ENCODE results near the gene SLC6A19. TPM values are rescaled to one million over a fixed set of nuclear protein-coding genes. Genes with fewer than 3 reads are reported as not detected.

SLC6A19 gene
- total and polyA plus RNA-seq, 4 donors = 0.06 TPM; not detected in 3

GRCh38 chr5:1159774-1160406 lies 41.5 kb upstream of the SLC6A19 start:
- Histone ChIP-seq H3K4me1 (ENCODE audit: control insufficient read depth in 5 of 5, insufficient read depth in 5 of 5, low read length in 5 of 5) (peaks cover 0 to 7% (median 0%) of the 10 kb centered on the region in 5 donors), H3K27me3 (ENCODE audit: control insufficient read depth in 3 of 3, insufficient read depth in 3 of 3, low read length in 2 of 3) (peaks cover 0 to 13% (median 11%) of the 10 kb centered on the region in 3 donors), H3K27ac (ENCODE audit: low read depth in 1 of 2, low read length in 1 of 2) (no peak overlapping the region), H3K36me3 (ENCODE audit: control insufficient read depth in 4 of 4, insufficient read depth in 4 of 4, low read length in 4 of 4) (no peaks in the 10 kb centered on the region), H3K9ac (ENCODE audit: insufficient read depth in 1 of 2, low read length in 2 of 2) (no peak overlapping the region), H3K9me3 (ENCODE audit: control insufficient read depth in 4 of 4, insufficient read depth in 3 of 4, low read length in 3 of 4) (peaks cover 0 to 4% (median 1%) of the 10 kb centered on the region in 4 donors), H3K4me3 (no peak overlapping the region)
- ATAC-seq (ENCODE audit: insufficient read depth, low FRiP score) = no peak
- 76 to 77% methylated on average over 4 of the region's 4 CpGs for WGBS, 2 donors
- TF ChIP-seq, protein P1, sequence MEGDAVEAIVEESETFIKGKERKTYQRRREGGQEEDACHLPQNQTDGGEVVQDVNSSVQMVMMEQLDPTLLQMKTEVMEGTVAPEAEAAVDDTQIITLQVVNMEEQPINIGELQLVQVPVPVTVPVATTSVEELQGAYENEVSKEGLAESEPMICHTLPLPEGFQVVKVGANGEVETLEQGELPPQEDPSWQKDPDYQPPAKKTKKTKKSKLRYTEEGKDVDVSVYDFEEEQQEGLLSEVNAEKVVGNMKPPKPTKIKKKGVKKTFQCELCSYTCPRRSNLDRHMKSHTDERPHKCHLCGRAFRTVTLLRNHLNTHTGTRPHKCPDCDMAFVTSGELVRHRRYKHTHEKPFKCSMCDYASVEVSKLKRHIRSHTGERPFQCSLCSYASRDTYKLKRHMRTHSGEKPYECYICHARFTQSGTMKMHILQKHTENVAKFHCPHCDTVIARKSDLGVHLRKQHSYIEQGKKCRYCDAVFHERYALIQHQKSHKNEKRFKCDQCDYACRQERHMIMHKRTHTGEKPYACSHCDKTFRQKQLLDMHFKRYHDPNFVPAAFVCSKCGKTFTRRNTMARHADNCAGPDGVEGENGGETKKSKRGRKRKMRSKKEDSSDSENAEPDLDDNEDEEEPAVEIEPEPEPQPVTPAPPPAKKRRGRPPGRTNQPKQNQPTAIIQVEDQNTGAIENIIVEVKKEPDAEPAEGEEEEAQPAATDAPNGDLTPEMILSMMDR (IDR thresholded peaks at IDR 0.05; ENCODE audit: control extremely low read depth, extremely low read depth) = no peak
- no peak for DNase-seq

DNA sequence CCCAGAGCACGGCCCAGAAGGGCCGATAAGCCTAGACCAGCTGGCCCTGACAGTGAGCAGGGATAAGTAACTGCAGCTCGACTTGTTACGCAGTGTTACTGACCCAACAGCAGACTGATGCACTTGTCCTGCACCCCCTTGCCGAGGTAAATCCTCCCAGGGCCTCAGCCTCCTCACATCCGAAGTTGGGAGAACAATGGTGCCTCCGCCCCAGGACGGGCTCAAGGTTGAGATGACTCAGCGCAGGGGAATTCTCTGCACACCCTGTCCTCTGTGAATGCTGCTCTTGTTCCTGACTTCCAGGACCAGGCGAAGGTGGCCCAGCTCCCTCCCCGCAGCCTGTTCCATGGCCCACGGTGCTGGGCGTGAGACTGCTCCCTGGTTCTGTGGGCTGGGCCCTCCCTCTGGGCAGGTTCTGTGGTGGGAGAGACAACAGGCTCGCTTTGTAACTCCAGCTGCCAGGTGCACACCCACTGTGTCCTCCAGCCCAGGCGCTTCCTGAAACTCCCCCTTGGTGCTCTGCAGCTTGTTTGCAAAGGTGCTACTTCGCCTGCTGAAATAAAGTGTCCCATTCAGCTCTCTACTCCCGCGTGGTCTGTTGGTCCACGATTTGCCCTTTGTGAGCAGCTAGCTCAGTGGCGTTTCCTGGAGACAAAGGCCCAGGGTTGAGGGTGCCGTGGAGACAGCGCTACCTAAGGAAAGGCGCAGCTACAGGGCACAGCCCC lies 40.1 kb upstream of the SLC6A19 start:
- no peaks in the 10 kb centered on the region for H3K36me3 ChIP-seq (ENCODE audit: control insufficient read depth in 4 of 4, insufficient read depth in 4 of 4, low read length in 4 of 4)
- TF ChIP-seq, protein P1 (IDR thresholded peaks at IDR 0.05; ENCODE audit: control extremely low read depth, extremely low read depth) = no peak
- H3K4me3 ChIP-seq = no peak overlapping the region
- peaks cover 0 to 4% (median 1%) of the 10 kb centered on the region in 4 donors for H3K9me3 ChIP-seq (ENCODE audit: control insufficient read depth in 4 of 4, insufficient read depth in 3 of 4, low read length in 3 of 4)
- ATAC-seq (ENCODE audit: insufficient read depth, low FRiP score) (no peak), DNase-seq (no peak)
- peaks cover 0 to 13% (median 11%) of the 10 kb centered on the region in 3 donors for H3K27me3 ChIP-seq (ENCODE audit: control insufficient read depth in 3 of 3, insufficient read depth in 3 of 3, low read length in 2 of 3)
- WGBS, 2 donors = 74 to 82% methylated on average over 23 of the region's 23 CpGs
- no peak overlapping the region for H3K9ac ChIP-seq (ENCODE audit: insufficient read depth in 1 of 2, low read length in 2 of 2)
- H3K4me1 ChIP-seq (ENCODE audit: control insufficient read depth in 5 of 5, insufficient read depth in 5 of 5, low read length in 5 of 5) = peaks cover 0 to 7% (median 0%) of the 10 kb centered on the region in 5 donors
- no peak overlapping the region for H3K27ac ChIP-seq (ENCODE audit: low read depth in 1 of 2, low read length in 1 of 2)

- H3K4me1 ChIP-seq (ENCODE audit: control insufficient read depth in 5 of 5, insufficient read depth in 5 of 5, low read length in 5 of 5) = peaks cover 0 to 7% (median 0%) of the 10 kb centered on the region in 5 donors
- H3K4me3 ChIP-seq = no peak overlapping the region
- DNase-seq (no peak), ATAC-seq (ENCODE audit: insufficient read depth, low FRiP score) (no peak)
- TF ChIP-seq, protein P1 (IDR thresholded peaks at IDR 0.05; ENCODE audit: control extremely low read depth, extremely low read depth) = no peak
- 49 to 68% methylated on average over 19 of the region's 19 CpGs for WGBS, 2 donors
- peaks cover 0 to under 1% (median 0%) of the 10 kb centered on the region in 4 donors for H3K9me3 ChIP-seq (ENCODE audit: control insufficient read depth in 4 of 4, insufficient read depth in 3 of 4, low read length in 3 of 4)
- H3K9ac ChIP-seq (ENCODE audit: insufficient read depth in 1 of 2, low read length in 2 of 2) = no peak overlapping the region
- H3K36me3 ChIP-seq (ENCODE audit: control insufficient read depth in 4 of 4, insufficient read depth in 4 of 4, low read length in 4 of 4) = no peaks in the 10 kb centered on the region
- no peak overlapping the region for H3K27ac ChIP-seq (ENCODE audit: low read depth in 1 of 2, low read length in 1 of 2)
- peaks cover 0 to 9% (median 5%) of the 10 kb centered on the region in 3 donors for H3K27me3 ChIP-seq (ENCODE audit: control insufficient read depth in 3 of 3, insufficient read depth in 3 of 3, low read length in 2 of 3)
These were observed 39.6 kb upstream of the SLC6A19 start for GRCh38 chr5:1161833-1162229.

Data from lung (tissue), 12 donors.